DND-41 (cell line): ENCODE data around the gene VWA2.

Source experiments
- ATAC-seq: fragments of 200-7000 bp; cut with Tn5 transposase; 3 replicates; pipeline ENCODE4 v1.9.1; 2021; ENCODE audit warnings: low read depth; ENCODE audit not compliant: insufficient read depth
- DNase-seq: peaks from one replicate; pipeline ENCODE4 v3.0.0-alpha.2; 2020
- H2AFZ ChIP-seq: 2 replicates; pipeline ENCODE4 v1.6.0; 2012; ENCODE audit warnings: low read depth, low read length
- H3K27ac ChIP-seq: 2 replicates; pipeline ENCODE4 v1.5.1; 2012; ENCODE audit warnings: low read length, inconsistent platforms
- H3K27me3 ChIP-seq: fragments of 200-600 bp; sonication (generic); 2 replicates; pipeline ENCODE4 v1.6.0; 2012; ENCODE audit warnings: low read length, mild to moderate bottlenecking, inconsistent platforms; ENCODE audit not compliant: insufficient read depth, poor library complexity
- H3K36me3 ChIP-seq: 2 replicates; pipeline ENCODE4 v1.5.1; 2012; ENCODE audit warnings: low read length, inconsistent platforms; ENCODE audit not compliant: insufficient read depth
- H3K4me1 ChIP-seq: 2 replicates; pipeline ENCODE4 v1.5.1; 2012; ENCODE audit warnings: mild to moderate bottlenecking, low read length; ENCODE audit not compliant: insufficient read depth
- H3K4me2 ChIP-seq: 2 replicates; pipeline ENCODE4 v1.6.0; 2012; ENCODE audit warnings: mild to moderate bottlenecking, moderate library complexity, low read length, inconsistent platforms; ENCODE audit not compliant: insufficient read depth
- H3K4me3 ChIP-seq, 2 experiments: fragments of 200-600 bp in 1 of 2; shearing (Covaris generic) in 1 of 2; 2 replicates each; pipeline ENCODE4 v1.5.1; 2012 to 2016; ENCODE audit warnings: inconsistent platforms in 2 of 2, low read length in 2 of 2, mild to moderate bottlenecking in 2 of 2, low read depth in 1 of 2, moderate library complexity in 1 of 2
- H3K79me2 ChIP-seq: 2 replicates; pipeline ENCODE4 v1.6.0; 2012; ENCODE audit warnings: low read length, inconsistent platforms; ENCODE audit not compliant: insufficient read depth
- H3K9ac ChIP-seq: 2 replicates; pipeline ENCODE4 v1.6.0; 2012; ENCODE audit warnings: low read depth, mild to moderate bottlenecking, inconsistent platforms, low read length, moderate library complexity
- H3K9me3 ChIP-seq: 2 replicates; pipeline ENCODE4 v1.5.1; 2012; ENCODE audit warnings: low read length, moderate library complexity, mild to moderate bottlenecking, inconsistent platforms; ENCODE audit not compliant: insufficient read depth, severe bottlenecking
- H4K20me1 ChIP-seq: 2 replicates; pipeline ENCODE4 v1.6.0; 2012; ENCODE audit warnings: low read length; ENCODE audit not compliant: insufficient read depth
- CTCF ChIP-seq: IDR thresholded peaks from 2 replicates; pipeline ENCODE4 v1.5.1; 2012; ENCODE audit warnings: borderline replicate concordance, low read length, moderate library complexity, mild to moderate bottlenecking; ENCODE audit not compliant: poor library complexity, severe bottlenecking; ENCODE audit errors: extremely low read depth
- EZH2 ChIP-seq: IDR thresholded peaks from 3 replicates; pipeline ENCODE4 v1.6.1; 2012; ENCODE audit warnings: borderline replicate concordance, low read depth, mild to moderate bottlenecking, moderate library complexity, low read length, inconsistent platforms; ENCODE audit not compliant: severe bottlenecking

Gene VWA2

DNA sequence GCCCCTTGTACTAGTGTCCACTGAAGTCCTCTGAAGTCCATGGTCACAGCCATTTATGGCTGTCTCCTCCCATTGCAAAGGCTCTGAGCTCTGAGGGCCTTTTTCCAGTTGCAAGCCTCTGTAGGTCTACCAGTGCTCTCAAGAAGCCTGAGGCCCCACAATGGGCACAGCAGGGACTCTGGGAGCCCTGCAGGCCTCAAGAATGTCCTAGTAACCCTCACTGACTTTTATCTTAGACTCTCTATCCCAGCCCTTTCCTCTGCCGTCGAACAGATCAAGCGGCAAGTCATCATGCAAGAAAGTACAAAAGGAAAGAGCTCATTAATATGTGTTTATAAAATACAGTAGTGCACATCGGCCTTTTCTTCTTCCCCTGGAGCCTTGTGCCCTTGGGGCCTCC, 23.4 kb downstream of the VWA2 start:
- TF ChIP-seq EZH2: no peak
- ATAC-seq (no peak), DNase-seq (no peak)
- Histone ChIP-seq H3K9me3 (no peaks in the 10 kb centered on the region), H3K27ac (no peak overlapping the region), H2AFZ (no peak overlapping the region), H3K4me1 (no peaks in the 10 kb centered on the region), H4K20me1 (no peaks in the 10 kb centered on the region), H3K4me3 (no peak overlapping the region), H3K79me2 (no peaks in the 10 kb centered on the region), H3K36me3 (no peaks in the 10 kb centered on the region), H3K27me3 (peaks cover 4% of the 10 kb centered on the region), H3K4me2 (no peak overlapping the region), H3K9ac (no peak overlapping the region)

GRCh38 chr10:114265392-114266053, 26.5 kb downstream of the VWA2 start:
- Histone ChIP-seq H3K4me1 (no peaks in the 10 kb centered on the region), H4K20me1 (no peaks in the 10 kb centered on the region), H3K4me2 (no peak overlapping the region), H3K79me2 (no peaks in the 10 kb centered on the region), H3K9ac (no peak overlapping the region), H3K36me3 (no peaks in the 10 kb centered on the region), H3K27me3 (peaks cover 7% of the 10 kb centered on the region), H3K4me3 (no peak overlapping the region), H3K9me3 (no peaks in the 10 kb centered on the region), H3K27ac (no peak overlapping the region), H2AFZ (no peak overlapping the region)
- ATAC-seq (no peak), DNase-seq (no peak)
- TF ChIP-seq EZH2 (no peak), CTCF (no peak)

DNA sequence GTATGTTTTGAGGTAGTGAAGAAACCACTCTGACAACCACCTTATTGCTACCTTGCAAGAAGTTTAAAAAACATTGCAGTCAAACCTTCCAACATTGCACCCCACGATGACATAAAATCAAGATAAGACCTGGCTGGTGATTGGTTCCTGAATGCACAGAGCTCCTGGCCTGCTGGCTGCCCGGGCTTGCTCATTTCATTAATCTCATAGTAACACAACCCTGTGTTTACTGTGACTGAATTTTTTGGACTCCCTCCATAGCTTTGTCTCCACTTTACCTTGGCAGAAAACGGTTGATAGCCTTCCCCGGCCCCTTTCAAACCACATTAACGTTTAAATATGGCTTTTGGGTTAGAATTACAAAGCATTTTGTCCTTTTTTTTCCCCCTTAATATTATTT, 27.5 kb downstream of the VWA2 start:
- H3K27me3 ChIP-seq: peaks cover 7% of the 10 kb centered on the region
- no peak for ATAC-seq
- no peak for DNase-seq

More for the DNA sequence above, 27.5 kb downstream of the VWA2 start:
- H3K79me2 ChIP-seq: no peaks in the 10 kb centered on the region
- H3K9me3 ChIP-seq: no peaks in the 10 kb centered on the region
- no peaks in the 10 kb centered on the region for H3K4me1 ChIP-seq
- H3K4me3 ChIP-seq: no peak overlapping the region
- no peak overlapping the region for H3K4me2 ChIP-seq
- H2AFZ ChIP-seq: no peak overlapping the region
- H3K27ac ChIP-seq: no peak overlapping the region
- H4K20me1 ChIP-seq: no peaks in the 10 kb centered on the region
- no peaks in the 10 kb centered on the region for H3K36me3 ChIP-seq
- H3K9ac ChIP-seq: no peak overlapping the region
- no peak for TF ChIP-seq CTCF
